H1 (cell line): ENCODE data around the gene MACF1. TPM values are rescaled to one million over a fixed set of nuclear protein-coding genes. Genes with fewer than 3 reads are reported as not detected.
A peak's percentile ranks its signal among the peaks of the same experiment; 100 is the strongest.

Experiments
- CTCF ChIA-PET: fragments of 300-600 bp; sonication (Branson Sonifier 250); formaldehyde crosslinking; loops from one replicate; lab custom pipeline; 2021; ENCODE audit not compliant: partially characterized antibody; lab: Charles Lee
- POLR2A ChIA-PET: fragments of 300-600 bp; sonication (Branson Sonifier 250); formaldehyde crosslinking; loops from one replicate; lab custom pipeline; 2021; ENCODE audit warnings: inconsistent platforms; ENCODE audit not compliant: partially characterized antibody; lab: Charles Lee
- DNase-seq, 2 experiments: peaks; one replicate each; pipeline versions ENCODE4 v3.0.0 to v3.0.0-alpha.2; 2010 to 2022; ENCODE audit warnings: low spot score in 2 of 2, low read depth in 1 of 2, mixed read lengths in 1 of 2
- FAIRE-seq: peaks from 2 replicates; lab custom pipeline; 2011; peaks lifted over from hg19 to GRCh38; lab: Jason Lieb, UNC
- H2AFZ ChIP-seq: 2 replicates; pipeline ENCODE4 v1.8.1; 2012; ENCODE audit warnings: low read length, inconsistent platforms
- H2AK5ac ChIP-seq: 2 replicates; pipeline ENCODE4 v1.6.1; 2013; ENCODE audit warnings: low read depth, low read length
- H2BK120ac ChIP-seq: replicated peaks from 2 replicates; pipeline ENCODE3; 2013; ENCODE audit warnings: low read depth, low read length, inconsistent platforms
- H2BK12ac ChIP-seq: 2 replicates; pipeline ENCODE4 v1.6.1; 2013; ENCODE audit warnings: low read depth, low read length
- H2BK15ac ChIP-seq: 2 replicates; pipeline ENCODE4 v1.6.1; 2013; ENCODE audit warnings: low read length
- H2BK20ac ChIP-seq: 2 replicates; pipeline ENCODE4 v1.6.1; 2013; ENCODE audit warnings: low read length
- H2BK5ac ChIP-seq: 2 replicates; pipeline ENCODE4 v1.6.1; 2013; ENCODE audit warnings: low read depth, low read length
- H3K14ac ChIP-seq: 2 replicates; pipeline ENCODE4 v1.6.1; 2013; ENCODE audit warnings: inconsistent platforms; ENCODE audit not compliant: insufficient read length
- H3K18ac ChIP-seq: 2 replicates; pipeline ENCODE4 v1.6.1; 2013; ENCODE audit warnings: low read length; ENCODE audit errors: extremely low read depth
- H3K23ac ChIP-seq: 2 replicates; pipeline ENCODE4 v1.6.1; 2013; ENCODE audit warnings: inconsistent platforms; ENCODE audit not compliant: insufficient read length
- H3K23me2 ChIP-seq: 2 replicates; pipeline ENCODE4 v1.6.1; 2013; ENCODE audit warnings: low read depth, low read length
- H3K27ac ChIP-seq: 2 replicates; pipeline ENCODE4 v1.6.1; 2011; ENCODE audit warnings: low read depth, low read length, inconsistent platforms
- H3K27me3 ChIP-seq, 4 experiments: replicated peaks in 1 of 4; 1 replicate in 1 of 4; 2 replicates in 3 of 4; pipeline versions ENCODE4 v1.6.1 to v1.8.1; 2011 to 2013; ENCODE audit warnings: low read length in 3 of 4, mild to moderate bottlenecking in 3 of 4, inconsistent platforms in 2 of 4, mixed read lengths in 2 of 4, moderate library complexity in 1 of 4; ENCODE audit not compliant: control insufficient read depth in 3 of 4, insufficient read depth in 3 of 4; ENCODE audit errors: extremely low read depth in 1 of 4
- H3K36me3 ChIP-seq, 4 experiments: 2 replicates each; pipeline versions ENCODE4 v1.6.1 to v1.8.1; 2011 to 2013; ENCODE audit warnings: mild to moderate bottlenecking in 4 of 4, low read length in 3 of 4, moderate library complexity in 2 of 4, control low read depth in 1 of 4, inconsistent platforms in 1 of 4; ENCODE audit not compliant: insufficient read depth in 4 of 4, control insufficient read depth in 2 of 4
- H3K4ac ChIP-seq: replicated peaks from 2 replicates; pipeline ENCODE3; 2013; ENCODE audit warnings: low read length, low read depth, mixed read lengths, inconsistent platforms; ENCODE audit not compliant: insufficient read length
- H3K4me1 ChIP-seq, 4 experiments: replicated peaks in 1 of 4; 1 replicate in 1 of 4; 2 replicates in 3 of 4; pipeline versions ENCODE4 v1.6.1 to v1.8.1; 2011 to 2013; ENCODE audit warnings: low read length in 3 of 4, inconsistent platforms in 2 of 4, mixed read lengths in 1 of 4; ENCODE audit not compliant: insufficient read depth in 4 of 4, control insufficient read depth in 3 of 4
- H3K4me2 ChIP-seq, 2 experiments: 2 replicates each; pipeline versions ENCODE4 v1.6.1 to v1.8.1; 2011 to 2013; ENCODE audit warnings: low read depth in 2 of 2, low read length in 2 of 2, control low read depth in 1 of 2, inconsistent platforms in 1 of 2, mild to moderate bottlenecking in 1 of 2; ENCODE audit not compliant: insufficient read depth in 1 of 2
- H3K4me3 ChIP-seq, 4 experiments: fragments of 200-600, 300-600 bp in 1 of 4; sonication (generic), shearing (Covaris generic), sonication (Bioruptor Twin) in 1 of 4; 2 replicates each; pipeline versions ENCODE4 v1.5.1 to v1.8.1; 2011 to 2016; ENCODE audit warnings: low read length in 4 of 4, low read depth in 3 of 4, control low read depth in 2 of 4, inconsistent platforms in 2 of 4, mild to moderate bottlenecking in 2 of 4, mixed read lengths in 1 of 4, moderate library complexity in 1 of 4; ENCODE audit not compliant: insufficient read depth in 2 of 4; ENCODE audit errors: extremely low read depth in 1 of 4
- H3K56ac ChIP-seq: replicated peaks from 2 replicates; pipeline ENCODE3; 2013; ENCODE audit warnings: low read depth, mild to moderate bottlenecking, mixed read lengths, low read length, inconsistent platforms; ENCODE audit not compliant: insufficient read length
- H3K79me1 ChIP-seq: 2 replicates; pipeline ENCODE4 v1.6.1; 2013; ENCODE audit warnings: low read depth, low read length, control low read depth
- H3K79me2 ChIP-seq, 2 experiments: 2 replicates each; pipeline versions ENCODE4 v1.6.1 to v1.8.1; 2012 to 2013; ENCODE audit warnings: low read length in 2 of 2, mild to moderate bottlenecking in 2 of 2, inconsistent platforms in 1 of 2; ENCODE audit not compliant: insufficient read depth in 2 of 2, control insufficient read depth in 1 of 2
- H3K9ac ChIP-seq, 4 experiments: replicated peaks in 1 of 4; 1 replicate in 1 of 4; 2 replicates in 3 of 4; pipeline versions ENCODE4 v1.6.1 to v1.8.1; 2011 to 2013; ENCODE audit warnings: low read depth in 3 of 4, low read length in 3 of 4, control low read depth in 2 of 4, mild to moderate bottlenecking in 2 of 4, moderate library complexity in 2 of 4, inconsistent platforms in 1 of 4; ENCODE audit errors: extremely low read depth in 1 of 4
- H3K9me3 ChIP-seq, 2 experiments: 2 replicates each; pipeline versions ENCODE4 v1.6.1 to v1.8.1; 2012 to 2013; ENCODE audit warnings: mild to moderate bottlenecking in 2 of 2, moderate library complexity in 2 of 2, control low read depth in 1 of 2, inconsistent platforms in 1 of 2, low read depth in 1 of 2, low read length in 1 of 2, mixed read lengths in 1 of 2; ENCODE audit not compliant: insufficient read depth in 2 of 2
- H4K20me1 ChIP-seq, 2 experiments: replicated peaks in 1 of 2; 2 replicates each; pipeline versions ENCODE3 to v1.8.1; 2011 to 2013; ENCODE audit warnings: inconsistent platforms in 2 of 2, low read length in 2 of 2, mild to moderate bottlenecking in 1 of 2; ENCODE audit not compliant: insufficient read depth in 2 of 2, control insufficient read depth in 1 of 2
- H4K5ac ChIP-seq: 2 replicates; pipeline ENCODE4 v1.6.1; 2013; ENCODE audit warnings: low read length, low read depth, mixed read lengths, inconsistent platforms; ENCODE audit not compliant: insufficient read length
- H4K8ac ChIP-seq: 2 replicates; pipeline ENCODE4 v1.8.0; 2013; ENCODE audit warnings: mild to moderate bottlenecking, moderate library complexity, low read length, inconsistent platforms; ENCODE audit not compliant: insufficient read depth; ENCODE audit errors: extremely low read depth
- H4K91ac ChIP-seq: replicated peaks from 2 replicates; pipeline ENCODE3; 2013; ENCODE audit warnings: low read length, mixed read lengths, inconsistent platforms; ENCODE audit not compliant: insufficient read length
- CBX8 ChIP-seq: fragments of 300-800, 300-1000 bp; sonication (generic); IDR thresholded peaks from 2 replicates; pipeline ENCODE4 v1.7.1; 2016; ENCODE audit warnings: low read depth, low read length, borderline replicate concordance
- CEBPB ChIP-seq: IDR thresholded peaks from 2 replicates; pipeline ENCODE4 v1.6.1; 2012; ENCODE audit warnings: low read depth, low read length
- EZH2 ChIP-seq: fragments of 200-600 bp; sonication (generic); IDR thresholded peaks from 2 replicates; pipeline ENCODE4 v1.7.1; 2012; ENCODE audit warnings: low read depth, mild to moderate bottlenecking, moderate library complexity, low read length, inconsistent platforms; ENCODE audit not compliant: severe bottlenecking
- GABPA ChIP-seq: IDR thresholded peaks from 2 replicates; pipeline ENCODE4 v1.6.1; 2011; ENCODE audit warnings: mild to moderate bottlenecking, low read length, moderate library complexity, borderline replicate concordance; ENCODE audit not compliant: insufficient read depth
- POLR2A ChIP-seq, 2 experiments: IDR thresholded peaks; 1 replicate in 1 of 2; 2 replicates in 1 of 2; pipeline ENCODE4 v1.6.1; 2011; ENCODE audit warnings: low read depth in 2 of 2, low read length in 2 of 2, mild to moderate bottlenecking in 2 of 2; ENCODE audit errors: control extremely low read depth in 1 of 2
- WGBS, 2 experiments: shearing (Covaris generic) in 1 of 2; methylation state at CpG; one replicate each; pipeline versions ENCODE4 v1.1.6 to v1.1.7; 2013 to 2015; ENCODE audit warnings: low lambda C conversion rate in 2 of 2, mixed read lengths in 2 of 2, inconsistent platforms in 1 of 2, low coverage in 1 of 2, missing lambda C conversion rate in 1 of 2; ENCODE audit not compliant: insufficient replicate concordance in 2 of 2, insufficient coverage in 1 of 2, insufficient read length in 1 of 2; ENCODE audit errors: extremely low coverage in 1 of 2, missing lambda C conversion rate in 1 of 2; 5-methylcytosine and 5-hydroxymethylcytosine counted together
- polyA plus RNA-seq, 7 experiments: library from polyadenylated mRNA; depleted of rRNA in 3 of 7; stranded (reverse) in 5 of 7; unstranded in 2 of 7; fragments of >200 nt in 5 of 7; fragments of 200-250 nt in 2 of 7; gene quantifications; 1 replicate in 5 of 7; 2 replicates in 1 of 7; 4 replicates in 1 of 7; pipeline versions ENCODE4 v1.2.1 to v1.2.3, GENCODE V29; 2011 to 2013; ENCODE audit warnings: missing spikeins in 2 of 7, mixed read lengths in 2 of 7
- total RNA-seq: library from RNA; stranded (reverse); fragmentation: NEBNext Ultra II Directional; extraction: Animal tissue kit (Norgen Biotek cat#: 25700); gene quantifications from 2 replicates; pipeline ENCODE4 v1.2.1, GENCODE V29; 2021
- TF ChIP-seq, protein P1 (sequence below): IDR thresholded peaks from 2 replicates; pipeline ENCODE4 v1.6.1; 2012; ENCODE audit warnings: inconsistent platforms

Gene MACF1
- total and polyA plus RNA-seq, 2 of the 8 experiments (the other 6 are each of a cell fraction or from before 2014, with no cell fraction given): 59.8 to 285 TPM

DNA sequence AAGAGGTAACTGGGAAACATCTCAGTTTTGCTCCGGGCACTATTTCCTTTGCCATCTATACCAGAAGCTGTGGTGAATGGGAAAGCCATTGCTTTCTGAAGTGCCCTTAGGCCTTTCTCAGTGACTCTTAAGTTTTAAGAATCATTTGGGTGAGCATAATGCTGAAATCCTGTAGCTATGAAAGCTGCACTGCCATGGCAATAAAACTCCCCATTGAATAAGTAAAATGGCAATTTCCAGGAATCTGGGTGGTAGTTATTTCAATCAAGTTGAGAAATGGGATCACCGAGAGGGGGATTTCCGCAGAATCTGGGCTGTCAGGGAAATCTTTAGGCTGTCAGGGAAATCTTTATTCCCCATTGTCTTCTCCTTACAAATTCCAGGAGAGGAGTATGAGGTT lies 26.8 kb upstream of the MACF1 start:
- no peak overlapping the region for H2BK5ac ChIP-seq
- H3K23ac ChIP-seq: no peak overlapping the region
- CTCF ChIA-PET: interaction anchor here (1.4 to 9.3 kb wide), 3 partner anchors 13 to 79 kb away, joined by 5 to 86 read pairs (median 10); no protein-coding TSS in a partner anchor
- H3K9ac ChIP-seq: no peak overlapping the region
- WGBS, 2 experiments: 84% methylated on average over 3 of the region's 3 CpGs; no CpG with 5 or more reads in 1 of the 2 experiments
- no peak overlapping the region for H3K18ac ChIP-seq
- H4K91ac ChIP-seq: no peak overlapping the region
- H4K20me1 ChIP-seq: peaks cover 0 to 3% of the 10 kb centered on the region in 2 experiments
- POLR2A ChIA-PET: interaction anchor here (1.0 to 1.9 kb wide), 2 partner anchors 14 to 19 kb away, joined by 4 read pairs; no protein-coding TSS in a partner anchor
- no peaks in the 10 kb centered on the region for H3K23me2 ChIP-seq
- no peak overlapping the region for H2AFZ ChIP-seq
- no peak overlapping the region for H3K4me3 ChIP-seq
- no peak overlapping the region for H3K4me2 ChIP-seq
- H3K27me3 ChIP-seq: no peaks in the 10 kb centered on the region
- H3K4ac ChIP-seq: no peak overlapping the region
- H3K79me1 ChIP-seq: no peaks in the 10 kb centered on the region; the same call in 1 of the 2 replicates
- H3K14ac ChIP-seq: no peak overlapping the region
- no peak overlapping the region for H3K56ac ChIP-seq
- H3K79me2 ChIP-seq: peaks cover 3 to 89% of the 10 kb centered on the region in 2 experiments
- no peaks in the 10 kb centered on the region for H3K36me3 ChIP-seq
- H3K27ac ChIP-seq: no peak overlapping the region
- H4K5ac ChIP-seq: no peak overlapping the region
- no peak overlapping the region for H4K8ac ChIP-seq
- no peak overlapping the region for H2BK20ac ChIP-seq
- 0 out of 2 replicates have a peak overlapping the region, but pooled peaks have one; percentile 13 for H2AK5ac ChIP-seq
- no peak overlapping the region for H2BK15ac ChIP-seq
- no peak for DNase-seq
- no peaks in the 10 kb centered on the region for H3K9me3 ChIP-seq
- H2BK120ac ChIP-seq: no peak overlapping the region
- peaks cover 0 to 16% (median 8%) of the 10 kb centered on the region in 4 experiments; a peak in 5 of 7 replicates for H3K4me1 ChIP-seq
- no peak overlapping the region for H2BK12ac ChIP-seq
- FAIRE-seq: no peak
- TF ChIP-seq, protein P1, sequence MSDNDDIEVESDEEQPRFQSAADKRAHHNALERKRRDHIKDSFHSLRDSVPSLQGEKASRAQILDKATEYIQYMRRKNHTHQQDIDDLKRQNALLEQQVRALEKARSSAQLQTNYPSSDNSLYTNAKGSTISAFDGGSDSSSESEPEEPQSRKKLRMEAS: no peak
- TF ChIP-seq CBX8 (no peak), POLR2A (IDR thresholded peaks at IDR 0.05; ENCODE audit: control extremely low read depth in 1 of 2, low read depth in 2 of 2, low read length in 2 of 2) (no peak), CEBPB (no peak), EZH2 (no peak), GABPA (no peak)
